PC-3 (cell line): ENCODE data around the gene FBXO24. TPM values are rescaled to one million over a fixed set of nuclear protein-coding genes. Genes with fewer than 3 reads are reported as not detected.

Experiments
- ATAC-seq: fragments of 200-7000 bp; cut with Tn5 transposase; 2 replicates; pipeline ENCODE4 v1.9.1; 2020; ENCODE audit warnings: mild to moderate bottlenecking, moderate library complexity
- BruUV-seq: library from RNA; stranded (reverse); fragments of 400-500 nt; replicated peaks from 2 replicates; lab custom pipeline; 2021; lab: Mats Ljungman, UMichigan
- CTCF ChIA-PET: fragments of 300-600 bp; sonication (Branson Sonifier 250); formaldehyde crosslinking; loops from one replicate; lab custom pipeline; 2022; ENCODE audit warnings: antibody characterized with exemption; lab: Charles Lee
- POLR2A ChIA-PET: fragments of 300-600 bp; sonication (Branson Sonifier 250); formaldehyde crosslinking; loops from one replicate; lab custom pipeline; 2022; ENCODE audit warnings: antibody characterized with exemption; ENCODE audit not compliant: unreplicated experiment; lab: Charles Lee
- DNase-seq: peaks from one replicate; pipeline ENCODE4 v3.0.0-alpha.2; 2015
- H2AFZ ChIP-seq: fragments of 300-600 bp; sonication (generic); 2 replicates; pipeline ENCODE4 v1.6.0; 2016; ENCODE audit warnings: antibody characterized with exemption, low read length
- H3F3A ChIP-seq: fragments of 300-600 bp; sonication (generic); one replicate; pipeline ENCODE4 v1.6.0; 2017; ENCODE audit warnings: antibody characterized with exemption, low read length, control low read depth, mild to moderate bottlenecking; ENCODE audit not compliant: unreplicated experiment
- H3K27ac ChIP-seq: fragments of 300-600 bp; sonication (generic); 2 replicates; pipeline ENCODE4 v1.5.1; 2016; ENCODE audit warnings: mild to moderate bottlenecking, low read length
- H3K27me3 ChIP-seq: fragments of 300-600 bp; sonication (generic); 2 replicates; pipeline ENCODE4 v1.6.1; 2016; ENCODE audit warnings: low read length, mixed read lengths
- H3K36me3 ChIP-seq: fragments of 300-600 bp; sonication (generic); 2 replicates; pipeline ENCODE4 v1.6.1; 2016; ENCODE audit warnings: low read depth, mixed run types, low read length, mixed read lengths
- H3K4me1 ChIP-seq: fragments of 300-600 bp; sonication (generic); 2 replicates; pipeline ENCODE4 v1.5.1; 2016; ENCODE audit warnings: low read length; ENCODE audit not compliant: insufficient read depth
- H3K4me2 ChIP-seq: fragments of 300-600 bp; sonication (generic); 2 replicates; pipeline ENCODE4 v1.6.0; 2016; ENCODE audit warnings: low read length
- H3K4me3 ChIP-seq: fragments of 300-600 bp; sonication (generic); 2 replicates; pipeline ENCODE4 v1.5.1; 2016; ENCODE audit warnings: mild to moderate bottlenecking, low read length, mixed read lengths
- H3K79me2 ChIP-seq: fragments of 300-600 bp; sonication (generic); 2 replicates; pipeline ENCODE4 v1.6.1; 2017; ENCODE audit warnings: low read length, mixed read lengths
- H3K9ac ChIP-seq: fragments of 300-600 bp; sonication (generic); 2 replicates; pipeline ENCODE4 v1.6.0; 2016; ENCODE audit warnings: mild to moderate bottlenecking, low read length
- H3K9me2 ChIP-seq: fragments of 300-600 bp; sonication (generic); replicated peaks from 2 replicates; pipeline ENCODE4 v1.6.1; 2016; ENCODE audit warnings: mixed run types, low read length, mixed read lengths
- H3K9me3 ChIP-seq: fragments of 300-600 bp; sonication (generic); 2 replicates; pipeline ENCODE4 v1.6.1; 2016; ENCODE audit warnings: low read length, mixed read lengths
- H4K20me1 ChIP-seq: fragments of 300-600 bp; sonication (generic); 2 replicates; pipeline ENCODE4 v1.6.1; 2016; ENCODE audit warnings: low read length, mixed read lengths
- CTCF ChIP-seq: fragments of 300-600 bp; sonication (generic); conservative IDR thresholded peaks from 2 replicates; pipeline ENCODE4 v1.5.1; 2017; ENCODE audit warnings: antibody characterized with exemption, low read depth, mild to moderate bottlenecking, low read length
- EZH2 ChIP-seq: fragments of 300-600 bp; sonication (generic); IDR thresholded peaks from one replicate; pipeline ENCODE4 v1.6.1; 2017; ENCODE audit warnings: antibody characterized with exemption, mild to moderate bottlenecking, low read length; ENCODE audit not compliant: unreplicated experiment
- EZH2phosphoT487 ChIP-seq: fragments of 300-600 bp; sonication (generic); IDR thresholded peaks from 2 replicates; pipeline ENCODE4 v1.6.1; 2018; ENCODE audit warnings: mild to moderate bottlenecking, antibody characterized with exemption, low read length, borderline replicate concordance
- intact Hi-C: fragments of 100-400 bp; cut with micrococcal nuclease; formaldehyde crosslinking; loops from 2 replicates; pipeline ENCODE4 v1.9.0; 2023
- total RNA-seq: library from RNA; depleted of rRNA; stranded (reverse); fragments of >200 nt; gene quantifications from 2 replicates; pipeline ENCODE4 v1.2.3, GENCODE V29; 2014

Gene FBXO24
- total RNA-seq, 1 experiment from 2014 or later = 0.40 TPM

- Histone ChIP-seq H3K4me1 (no peaks in the 10 kb centered on the region; the same call in 1 of the 2 replicates), H3K9ac (no peak overlapping the region), H3K9me3 (no peaks in the 10 kb centered on the region), H3K79me2 (no peaks in the 10 kb centered on the region), H4K20me1 (no peaks in the 10 kb centered on the region), H3K4me3 (no peak overlapping the region), H3K36me3 (no peaks in the 10 kb centered on the region), H3K9me2 (no peaks in the 10 kb centered on the region), H3K27ac (no peak overlapping the region), H3F3A (no peaks in the 10 kb centered on the region), H3K27me3 (no peaks in the 10 kb centered on the region), H2AFZ (no peak overlapping the region), H3K4me2 (no peak overlapping the region)
- CTCF ChIA-PET = no interaction called here
- ATAC-seq = no peak
- DNase-seq = no peak
- no peak for TF ChIP-seq EZH2phosphoT487
- no peak for TF ChIP-seq CTCF
- no peak for TF ChIP-seq EZH2
- BruUV-seq = no TSS peak
- POLR2A ChIA-PET = no interaction called here
- intact Hi-C loops = no loop called here
Measured at GRCh38 chr7:100568176-100568895, 17.8 kb upstream of the FBXO24 start.

- no peak overlapping the region for H3K4me3 ChIP-seq
- CTCF ChIA-PET = no interaction called here
Measured at GRCh38 chr7:100568896-100569844, 17.0 kb upstream of the FBXO24 start.

More at GRCh38 chr7:100568896-100569844, 17.0 kb upstream of the FBXO24 start:
- no peaks in the 10 kb centered on the region for H3K27me3 ChIP-seq
- no peaks in the 10 kb centered on the region for H3K9me3 ChIP-seq
- no peaks in the 10 kb centered on the region for H3K36me3 ChIP-seq
- no TSS peak for BruUV-seq
- intact Hi-C loops = no loop called here
- H3K4me1 ChIP-seq = no peaks in the 10 kb centered on the region; the same call in 1 of the 2 replicates
- H3K4me2 ChIP-seq = peak overlapping the region; percentile 65
- H3K27ac ChIP-seq = no peak overlapping the region
- no peaks in the 10 kb centered on the region for H3K79me2 ChIP-seq
- no peaks in the 10 kb centered on the region for H3K9me2 ChIP-seq
- no peak overlapping the region for H3K9ac ChIP-seq
- peak; percentile 28 for ATAC-seq
- no peaks in the 10 kb centered on the region for H3F3A ChIP-seq
- H2AFZ ChIP-seq = peak overlapping the region; percentile 42; the same call in 1 of the 2 replicates
- TF ChIP-seq CTCF = peak; percentile 35; the same call in 1 of the 2 replicates
- TF ChIP-seq EZH2 = no peak
- H4K20me1 ChIP-seq = no peaks in the 10 kb centered on the region
- POLR2A ChIA-PET = no interaction called here
- DNase-seq = no peak
